Thyroid gland (tissue), 4 donors: ENCODE measurements around the gene PSMD1. TPM values are rescaled to one million over a fixed set of nuclear protein-coding genes. Genes with fewer than 3 reads are reported as not detected.

Experiments used
- DNase-seq, 2 donors: peaks; one replicate each; pipeline ENCODE4 v3.0.0-alpha.2; 2019
- H3K27ac ChIP-seq, 3 donors: fragments of 200-600 bp; sonication (generic); 1 replicate in 2 of 3; 2 replicates in 1 of 3; pipeline ENCODE4 v1.5.1; 2016 to 2019; ENCODE audit warnings: mild to moderate bottlenecking in 1 of 3, moderate library complexity in 1 of 3
- H3K27me3 ChIP-seq: fragments of 200-600 bp; sonication (generic); one replicate; pipeline ENCODE4 v1.5.1; 2019
- H3K36me3 ChIP-seq, 2 donors: fragments of 200-600 bp; sonication (generic); one replicate each; pipeline ENCODE4 v1.5.1; 2016 to 2019
- H3K4me1 ChIP-seq, 2 donors: fragments of 200-600 bp; sonication (generic); one replicate each; pipeline ENCODE4 v1.5.1; 2017 to 2019
- H3K4me3 ChIP-seq, 3 donors: fragments of 200-600 bp; sonication (generic); replicated peaks in 1 of 3; 1 replicate in 2 of 3; 2 replicates in 1 of 3; pipeline ENCODE4 v1.5.1; 2016; ENCODE audit warnings: mild to moderate bottlenecking in 1 of 3
- H3K9me3 ChIP-seq: fragments of 200-600 bp; sonication (generic); one replicate; pipeline ENCODE4 v1.5.1; 2017
- CTCF ChIP-seq, 6 experiments: fragments of 200-600 bp in 3 of 6; fragments of 450-650 bp in 3 of 6; sonication (generic) in 3 of 6; IDR thresholded peaks; one replicate each; pipeline ENCODE4 v1.5.1; 2016 to 2019; ENCODE audit warnings: antibody characterized with exemption in 6 of 6, mild to moderate bottlenecking in 2 of 6, inconsistent platforms in 1 of 6, moderate library complexity in 1 of 6
- POLR2A ChIP-seq, 2 donors: fragments of 450-650 bp; IDR thresholded peaks; one replicate each; pipeline ENCODE4 v1.6.1; 2017; ENCODE audit warnings: antibody characterized with exemption in 2 of 2, mild to moderate bottlenecking in 2 of 2, moderate library complexity in 1 of 2
- WGBS, 2 donors: methylation state at CpG; one replicate each; pipeline ENCODE4 v1.1.5; 2017; 5-methylcytosine and 5-hydroxymethylcytosine counted together
- intact Hi-C: fragments of 100-400 bp; cut with DNase I; formaldehyde crosslinking; loops from one replicate; pipeline ENCODE4 v1.15.1; 2023
- total RNA-seq, 4 donors: library from RNA; depleted of rRNA; stranded (reverse); fragments of >200 nt; gene quantifications; one replicate each; pipeline ENCODE4 v1.2.3, GENCODE V29; 2016

PSMD1 gene
- total RNA-seq, 4 donors from 2014 or later: 60.2 to 98.7 (median 78.4) TPM

GRCh38 chr2:231189571-231190495, 133.2 kb downstream of the PSMD1 start:
- H3K9me3 ChIP-seq: no peaks in the 10 kb centered on the region
- H3K27ac ChIP-seq: peak overlapping the region; percentile 85 to 96 (median 86)
- no peaks in the 10 kb centered on the region for H3K36me3 ChIP-seq
- H3K4me1 ChIP-seq: peaks cover 8 to 37% of the 10 kb centered on the region in 2 donors
- intact Hi-C loops: loop anchor here (5.0 kb wide), 1 partner anchor 88 kb away; no protein-coding TSS in a partner anchor
- TF ChIP-seq POLR2A (IDR thresholded peaks at IDR 0.05) (peak in 1 of 2 donors; percentile 6), CTCF (IDR thresholded peaks at IDR 0.05) (no peak)
- peak; percentile 69 to 74 for DNase-seq
- H3K4me3 ChIP-seq: peak overlapping the region in 2 of 3 donors; percentile 13 to 32
- H3K27me3 ChIP-seq: no peaks in the 10 kb centered on the region
- 42 to 60% methylated on average over 17 to 21 of the region's 22 CpGs for WGBS, 2 donors

GRCh38 chr2:231190531-231191197, 134.0 kb downstream of the PSMD1 start:
- peak in 4 of 6 experiments; percentile 7 to 35 (median 13) for TF ChIP-seq CTCF (IDR thresholded peaks at IDR 0.05)
- no peak for TF ChIP-seq POLR2A (IDR thresholded peaks at IDR 0.05)
- Histone ChIP-seq H3K4me3 (peak overlapping the region; percentile 10 to 32 (median 13)), H3K4me1 (peaks cover 8 to 30% of the 10 kb centered on the region in 2 donors), H3K36me3 (no peaks in the 10 kb centered on the region), H3K27me3 (no peaks in the 10 kb centered on the region), H3K27ac (peak overlapping the region; percentile 85 to 96 (median 86)), H3K9me3 (no peaks in the 10 kb centered on the region)
- intact Hi-C loops: loop anchor here (5.0 kb wide), 1 partner anchor 88 kb away; no protein-coding TSS in a partner anchor
- peak; percentile 75 to 77 for DNase-seq
- 11 to 15% methylated on average over 15 to 20 of the region's 42 CpGs for WGBS, 2 donors

- WGBS, 2 donors: 72 to 83% methylated on average over 17 to 19 of the region's 19 CpGs
- intact Hi-C loops: loop anchor here (5.0 kb wide), 1 partner anchor 90 kb away; no protein-coding TSS in a partner anchor
Measured at GRCh38 chr2:231191896-231192872, 135.5 kb downstream of the PSMD1 start.

More at GRCh38 chr2:231191896-231192872, 135.5 kb downstream of the PSMD1 start:
- Histone ChIP-seq H3K36me3 (no peaks in the 10 kb centered on the region), H3K27me3 (no peaks in the 10 kb centered on the region), H3K4me3 (no peak overlapping the region), H3K4me1 (peaks cover 8 to 24% of the 10 kb centered on the region in 2 donors), H3K27ac (peak overlapping the region in 2 of 3 donors; percentile 42 to 96), H3K9me3 (no peaks in the 10 kb centered on the region)
- peak; percentile 30 to 39 for DNase-seq
- peak in 5 of 6 experiments; percentile 15 to 40 (median 26) for TF ChIP-seq CTCF (IDR thresholded peaks at IDR 0.05)
- TF ChIP-seq POLR2A (IDR thresholded peaks at IDR 0.05): no peak
